Smooth muscle cell (in vitro differentiated cells): ENCODE results near the gene AGPAT3. TPM values are rescaled to one million over a fixed set of nuclear protein-coding genes. Genes with fewer than 3 reads are reported as not detected.

Source experiments
- DNase-seq: peaks from one replicate; lab custom pipeline; 2025; ENCODE audit not compliant: unreplicated experiment; lab: John Stamatoyannopoulos, UW
- H2AFZ ChIP-seq: fragments of 200-600 bp; sonication (generic); 2 replicates; pipeline ENCODE4 v1.6.0; 2016; ENCODE audit warnings: antibody characterized with exemption, low read depth, mild to moderate bottlenecking
- H3F3A ChIP-seq: fragments of 200-600 bp; sonication (generic); 2 replicates; pipeline ENCODE4 v1.6.0; 2017; ENCODE audit warnings: antibody characterized with exemption, low read depth
- H3K27ac ChIP-seq: fragments of 200-600 bp; sonication (generic); 2 replicates; pipeline ENCODE4 v1.5.1; 2016; ENCODE audit warnings: low read depth, mild to moderate bottlenecking
- H3K27me3 ChIP-seq: fragments of 200-600 bp; sonication (generic); 2 replicates; pipeline ENCODE4 v1.6.1; 2016; ENCODE audit warnings: low read depth, mild to moderate bottlenecking
- H3K36me3 ChIP-seq: fragments of 200-600 bp; sonication (generic); 2 replicates; pipeline ENCODE4 v1.5.1; 2016; ENCODE audit warnings: low read depth
- H3K4me1 ChIP-seq: fragments of 200-600 bp; sonication (generic); 2 replicates; pipeline ENCODE4 v1.5.1; 2016; ENCODE audit warnings: low read depth
- H3K4me2 ChIP-seq: fragments of 200-600 bp; sonication (generic); 2 replicates; pipeline ENCODE4 v1.6.0; 2016; ENCODE audit warnings: mild to moderate bottlenecking
- H3K4me3 ChIP-seq: fragments of 200-600 bp; sonication (generic); 2 replicates; pipeline ENCODE4 v1.5.1; 2016; ENCODE audit warnings: mild to moderate bottlenecking
- H3K79me2 ChIP-seq: fragments of 200-600 bp; sonication (generic); 2 replicates; pipeline ENCODE4 v1.6.0; 2016; ENCODE audit warnings: low read depth, mild to moderate bottlenecking
- H3K9ac ChIP-seq: fragments of 200-600 bp; sonication (generic); 2 replicates; pipeline ENCODE4 v1.6.0; 2016; ENCODE audit warnings: low read depth
- H3K9me3 ChIP-seq: fragments of 200-600 bp; sonication (generic); replicated peaks from 2 replicates; pipeline ENCODE4 v1.5.1; 2016; ENCODE audit warnings: low read depth
- H4K20me1 ChIP-seq: fragments of 200-600 bp; sonication (generic); 2 replicates; pipeline ENCODE4 v1.6.0; 2016; ENCODE audit warnings: low read depth
- WGBS: methylation state at CpG from one replicate; pipeline ENCODE4 v1.1.7; 2016; ENCODE audit warnings: low lambda C conversion rate; 5-methylcytosine and 5-hydroxymethylcytosine counted together
- polyA plus RNA-seq: library from polyadenylated mRNA; unstranded; fragments of >200 nt; fragmentation: Nextera tagmentation; extraction: Ambion mirVana; gene quantifications from 2 replicates; pipeline ENCODE4 v1.2.1, GENCODE V29; 2016
- total RNA-seq: library from RNA; depleted of rRNA; stranded (reverse); fragments of >200 nt; gene quantifications from 2 replicates; pipeline ENCODE4 v1.2.3, GENCODE V29; 2014
- TF ChIP-seq, protein P1 (sequence below): fragments of 200-600 bp; sonication (generic); IDR thresholded peaks from 2 replicates; pipeline ENCODE4 v1.5.1; 2017; ENCODE audit warnings: borderline replicate concordance, mild to moderate bottlenecking, antibody characterized with exemption; ENCODE audit not compliant: insufficient read depth, poor library complexity, severe bottlenecking

The AGPAT3 gene
- total and polyA plus RNA-seq, 2 experiments from 2014 or later: 10.9 to 17.2 TPM

DNA sequence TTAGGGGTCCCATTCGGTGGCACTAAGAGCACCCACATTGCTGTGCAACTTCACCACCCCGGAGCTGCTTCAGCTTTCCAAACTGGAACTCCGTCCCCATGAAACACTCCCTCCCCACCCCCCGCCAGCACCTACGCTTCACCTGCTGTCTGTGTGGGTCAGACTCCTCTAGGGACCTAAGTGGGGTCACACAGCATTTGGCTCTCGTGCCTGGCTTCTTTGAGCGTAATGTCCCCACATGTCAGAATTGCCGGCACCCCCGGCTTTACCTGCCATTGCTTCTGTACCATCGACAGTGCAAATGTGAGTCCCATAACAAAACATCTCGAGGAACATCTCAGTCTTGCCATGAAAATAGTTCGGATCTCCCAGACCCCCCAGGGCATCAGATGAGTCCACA, 35.9 kb upstream of the AGPAT3 start:
- 93% methylated on average over 12 of the region's 12 CpGs for WGBS
- no peaks in the 10 kb centered on the region for H4K20me1 ChIP-seq

DNA sequence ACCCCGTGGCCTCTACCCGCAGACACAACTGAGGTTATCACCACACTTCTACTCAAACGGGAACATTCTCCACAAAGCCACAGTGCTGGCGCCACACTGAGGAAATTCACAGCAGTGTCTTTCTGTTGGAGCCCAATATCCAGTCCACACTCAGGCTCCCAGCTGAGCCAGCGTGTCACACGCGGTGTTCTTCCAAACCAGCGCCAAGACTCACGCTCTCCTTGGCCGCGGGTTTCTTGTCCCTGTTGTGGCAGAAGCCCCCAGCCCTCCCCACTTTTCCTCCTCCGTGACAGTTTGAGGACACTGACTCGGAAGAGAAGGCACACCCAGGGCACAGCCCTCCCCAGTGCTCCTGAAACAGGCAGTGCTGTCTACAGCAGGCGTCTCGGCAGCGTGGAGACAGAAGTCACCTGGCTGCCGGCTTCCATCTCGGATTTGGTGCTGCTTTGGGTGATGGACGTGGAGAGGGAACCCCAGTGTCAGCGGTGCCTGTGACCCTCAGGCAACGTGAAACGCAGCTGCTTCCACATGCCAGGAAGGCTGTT, 35.4 kb upstream of the AGPAT3 start:
- Histone ChIP-seq H3F3A (peaks cover 3% of the 10 kb centered on the region), H3K79me2 (no peaks in the 10 kb centered on the region), H3K4me1 (no peaks in the 10 kb centered on the region), H3K9me3 (no peaks in the 10 kb centered on the region), H3K4me2 (no peak overlapping the region), H3K36me3 (no peaks in the 10 kb centered on the region), H3K27ac (no peak overlapping the region), H4K20me1 (no peaks in the 10 kb centered on the region), H2AFZ (no peak overlapping the region), H3K4me3 (no peak overlapping the region), H3K9ac (no peak overlapping the region), H3K27me3 (no peaks in the 10 kb centered on the region)
- DNase-seq: no peak
- TF ChIP-seq, protein P1, sequence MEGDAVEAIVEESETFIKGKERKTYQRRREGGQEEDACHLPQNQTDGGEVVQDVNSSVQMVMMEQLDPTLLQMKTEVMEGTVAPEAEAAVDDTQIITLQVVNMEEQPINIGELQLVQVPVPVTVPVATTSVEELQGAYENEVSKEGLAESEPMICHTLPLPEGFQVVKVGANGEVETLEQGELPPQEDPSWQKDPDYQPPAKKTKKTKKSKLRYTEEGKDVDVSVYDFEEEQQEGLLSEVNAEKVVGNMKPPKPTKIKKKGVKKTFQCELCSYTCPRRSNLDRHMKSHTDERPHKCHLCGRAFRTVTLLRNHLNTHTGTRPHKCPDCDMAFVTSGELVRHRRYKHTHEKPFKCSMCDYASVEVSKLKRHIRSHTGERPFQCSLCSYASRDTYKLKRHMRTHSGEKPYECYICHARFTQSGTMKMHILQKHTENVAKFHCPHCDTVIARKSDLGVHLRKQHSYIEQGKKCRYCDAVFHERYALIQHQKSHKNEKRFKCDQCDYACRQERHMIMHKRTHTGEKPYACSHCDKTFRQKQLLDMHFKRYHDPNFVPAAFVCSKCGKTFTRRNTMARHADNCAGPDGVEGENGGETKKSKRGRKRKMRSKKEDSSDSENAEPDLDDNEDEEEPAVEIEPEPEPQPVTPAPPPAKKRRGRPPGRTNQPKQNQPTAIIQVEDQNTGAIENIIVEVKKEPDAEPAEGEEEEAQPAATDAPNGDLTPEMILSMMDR: no peak
- WGBS: 83% methylated on average over 22 of the region's 22 CpGs

More for the DNA sequence above, 35.9 kb upstream of the AGPAT3 start:
- TF ChIP-seq, protein P1: no peak
- Histone ChIP-seq H3K4me3 (no peak overlapping the region), H2AFZ (no peak overlapping the region), H3K9me3 (no peaks in the 10 kb centered on the region), H3K4me1 (no peaks in the 10 kb centered on the region), H3K36me3 (no peaks in the 10 kb centered on the region), H3K27ac (no peak overlapping the region), H3F3A (peaks cover 3% of the 10 kb centered on the region), H3K79me2 (no peaks in the 10 kb centered on the region), H3K9ac (no peak overlapping the region), H3K4me2 (no peak overlapping the region), H3K27me3 (no peaks in the 10 kb centered on the region)
- no peak for DNase-seq

DNA sequence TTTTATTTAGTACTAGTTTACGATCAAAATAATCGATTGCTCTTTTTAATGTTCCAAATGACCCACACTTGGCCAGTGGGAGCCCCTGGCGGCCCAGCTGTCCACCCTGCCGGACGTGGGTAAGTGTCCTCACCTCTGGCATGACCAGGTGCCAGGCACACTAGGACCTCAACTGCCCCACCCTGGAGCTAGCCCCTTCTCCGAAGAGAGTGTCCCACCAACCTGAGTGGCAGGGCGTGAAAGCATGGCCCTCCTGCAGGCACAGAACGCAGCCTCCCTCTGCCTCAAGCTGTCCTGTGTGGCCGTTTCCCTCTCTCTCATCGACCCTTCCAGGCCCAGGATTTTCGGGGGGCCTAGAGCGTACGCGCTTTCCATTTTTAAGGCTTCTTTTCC, 32.9 kb upstream of the AGPAT3 start:
- H3K27me3 ChIP-seq: no peaks in the 10 kb centered on the region
- no peak overlapping the region for H3K4me3 ChIP-seq
- TF ChIP-seq, protein P1: no peak
- H4K20me1 ChIP-seq: no peaks in the 10 kb centered on the region
- no peaks in the 10 kb centered on the region for H3K79me2 ChIP-seq
- DNase-seq: no peak
- no peaks in the 10 kb centered on the region for H3F3A ChIP-seq
- H3K9me3 ChIP-seq: no peaks in the 10 kb centered on the region
- H3K4me2 ChIP-seq: no peak overlapping the region
- H3K9ac ChIP-seq: no peak overlapping the region
- H3K4me1 ChIP-seq: no peaks in the 10 kb centered on the region
- H2AFZ ChIP-seq: no peak overlapping the region
- WGBS: 95% methylated on average over 13 of the region's 14 CpGs
- H3K36me3 ChIP-seq: no peaks in the 10 kb centered on the region
- no peak overlapping the region for H3K27ac ChIP-seq

DNA sequence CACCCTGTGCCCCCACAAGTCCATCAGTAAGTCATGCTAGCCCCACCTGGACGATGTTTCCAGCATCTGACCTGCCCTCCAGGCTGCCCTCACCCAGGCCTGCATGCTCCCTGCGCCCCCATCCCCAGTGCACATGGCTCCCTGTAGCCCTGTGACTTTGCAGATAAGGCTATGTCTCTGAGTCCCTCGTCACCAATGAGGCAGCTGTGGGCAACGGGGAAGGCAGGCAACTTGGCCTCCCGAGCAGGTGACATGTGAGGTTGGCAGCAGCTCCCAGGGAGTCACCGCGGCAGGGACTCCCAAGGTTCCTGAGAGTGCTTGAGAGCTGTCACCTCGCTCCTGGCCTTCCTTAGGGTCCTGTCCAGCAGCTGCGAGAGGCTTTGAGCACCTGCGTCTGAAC, 32.4 kb upstream of the AGPAT3 start:
- H3K36me3 ChIP-seq: no peaks in the 10 kb centered on the region
- H3K4me1 ChIP-seq: no peaks in the 10 kb centered on the region
- H3K27ac ChIP-seq: no peak overlapping the region
- no peaks in the 10 kb centered on the region for H3K9me3 ChIP-seq
- no peaks in the 10 kb centered on the region for H3F3A ChIP-seq
- no peak overlapping the region for H3K9ac ChIP-seq
- no peak overlapping the region for H3K4me2 ChIP-seq
- no peak overlapping the region for H2AFZ ChIP-seq
- no peak overlapping the region for H3K4me3 ChIP-seq
- no peaks in the 10 kb centered on the region for H4K20me1 ChIP-seq
- TF ChIP-seq, protein P1: no peak
- H3K79me2 ChIP-seq: no peaks in the 10 kb centered on the region
- H3K27me3 ChIP-seq: no peaks in the 10 kb centered on the region
- 88% methylated on average over 10 of the region's 10 CpGs for WGBS
- DNase-seq: no peak
